ENCODE measurements around the gene C11orf97.
"Not testable (repeated sequence)": the region's sequence is repeated elsewhere in the genome, so short reads cannot be mapped to it uniquely, and the experiment has no call there.

C11orf97 gene

DNA sequence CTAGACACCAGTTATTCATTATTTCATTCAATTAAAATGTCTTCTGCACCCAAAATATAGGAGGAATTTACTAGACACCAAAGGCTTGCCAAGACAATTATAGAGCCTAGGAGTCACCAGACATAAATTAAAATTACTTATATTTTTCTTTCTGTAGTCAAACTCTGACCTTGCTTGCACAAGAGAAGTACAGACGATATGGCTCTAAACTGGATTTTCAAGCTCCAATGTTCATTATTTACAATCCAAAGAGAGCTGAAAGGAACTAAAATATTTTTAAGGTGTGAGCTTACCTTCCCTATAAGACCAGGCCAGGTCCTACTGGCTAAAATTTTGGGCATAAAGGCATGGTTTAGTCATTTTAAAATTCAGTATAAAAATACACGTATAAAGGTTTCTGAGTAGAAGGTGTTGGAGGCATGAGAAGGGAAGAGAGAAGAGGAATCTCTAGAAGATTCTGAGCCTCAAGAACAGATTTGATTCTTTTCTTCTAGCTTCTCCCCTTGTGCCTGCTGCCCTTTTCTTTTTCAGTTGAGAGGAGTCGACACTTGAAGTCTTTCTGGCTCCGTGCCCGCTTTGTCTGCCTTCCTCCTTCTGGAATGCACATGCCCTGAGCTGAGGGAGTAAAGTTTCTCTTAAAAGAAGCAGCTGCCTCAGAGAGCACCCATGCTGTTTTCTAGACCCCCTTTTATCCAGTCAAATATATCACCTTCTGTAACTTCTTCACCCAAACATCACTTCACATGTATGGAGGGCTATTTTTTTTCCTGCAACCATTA, 13.5 kb downstream of the C11orf97 start:
- DNase-seq = no peak

DNA sequence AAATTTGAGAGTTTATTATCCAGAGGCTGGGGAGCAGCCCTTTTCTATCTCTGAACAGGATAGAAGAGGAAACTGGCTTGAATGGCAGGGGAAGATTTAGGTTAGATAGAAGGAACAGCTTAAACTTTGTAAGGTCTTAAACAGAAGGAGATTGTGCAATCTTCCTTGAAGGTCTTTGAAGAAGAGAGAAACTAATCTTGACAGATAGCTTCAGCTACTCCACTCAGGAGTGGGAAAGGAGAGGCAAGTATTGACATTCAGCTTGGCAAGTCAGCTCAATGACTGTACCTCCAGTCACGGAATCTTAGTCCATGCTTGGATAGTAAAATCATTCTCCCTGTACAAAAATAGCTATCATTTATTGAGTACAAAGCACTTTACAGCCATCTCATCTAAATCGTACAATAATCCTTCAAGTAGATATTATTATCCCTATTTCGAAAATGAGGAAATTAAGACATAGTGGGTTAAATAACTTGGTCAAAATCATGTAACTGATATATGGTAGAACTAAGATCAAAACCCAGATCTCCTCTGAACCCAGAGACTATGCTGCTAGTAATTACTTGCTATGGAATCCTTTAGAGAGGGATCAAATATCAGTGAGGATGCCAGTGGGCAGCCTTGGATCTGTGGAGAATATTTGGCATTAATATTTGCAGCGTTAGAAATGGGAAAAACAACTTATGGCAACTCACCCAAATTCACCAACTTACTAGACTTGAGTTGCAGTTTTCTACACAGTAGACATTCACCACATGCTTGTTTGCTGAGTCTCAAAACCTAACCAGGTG, 14.6 kb downstream of the C11orf97 start:
- DNase-seq = no peak

DNA sequence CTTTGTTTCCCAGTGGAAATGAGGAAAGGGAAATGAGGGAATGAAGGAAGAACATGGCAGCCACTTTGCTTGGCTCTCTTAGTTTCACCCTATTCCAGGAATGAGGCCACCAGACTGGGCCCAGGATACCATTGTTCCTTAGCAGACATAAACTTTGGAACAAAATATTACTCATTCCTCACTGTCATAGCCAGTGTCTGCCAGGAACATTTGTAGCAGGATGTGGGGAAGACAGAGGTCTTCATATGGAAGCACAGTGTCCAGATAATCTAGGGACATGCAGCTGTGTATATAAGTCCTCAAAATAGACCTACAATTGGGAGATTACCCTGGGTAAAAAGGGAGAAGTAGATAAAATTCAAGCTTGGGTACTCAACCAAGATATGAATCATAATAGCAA, 16.3 kb downstream of the C11orf97 start:
- DNase-seq = no peak

DNA sequence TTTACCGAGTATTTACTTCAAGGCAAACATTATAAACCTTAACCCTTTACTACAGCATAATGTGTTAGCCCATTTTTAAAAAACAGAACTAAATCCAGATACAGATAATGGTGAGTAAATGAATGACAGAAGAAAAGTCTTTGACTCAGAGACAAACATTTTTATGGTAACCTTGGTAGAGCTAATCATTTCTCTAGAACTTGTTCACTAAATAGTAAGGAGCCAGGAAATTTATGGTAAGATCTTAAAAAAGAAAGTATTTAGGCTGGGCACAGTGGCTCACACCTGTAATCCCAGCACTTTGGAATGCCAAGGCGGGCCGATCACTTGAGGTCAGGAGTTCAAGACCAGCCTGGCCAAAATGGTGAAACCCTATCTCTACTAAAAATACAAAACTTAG, 19.9 kb downstream of the C11orf97 start:
- DNase-seq = no peak

DNA sequence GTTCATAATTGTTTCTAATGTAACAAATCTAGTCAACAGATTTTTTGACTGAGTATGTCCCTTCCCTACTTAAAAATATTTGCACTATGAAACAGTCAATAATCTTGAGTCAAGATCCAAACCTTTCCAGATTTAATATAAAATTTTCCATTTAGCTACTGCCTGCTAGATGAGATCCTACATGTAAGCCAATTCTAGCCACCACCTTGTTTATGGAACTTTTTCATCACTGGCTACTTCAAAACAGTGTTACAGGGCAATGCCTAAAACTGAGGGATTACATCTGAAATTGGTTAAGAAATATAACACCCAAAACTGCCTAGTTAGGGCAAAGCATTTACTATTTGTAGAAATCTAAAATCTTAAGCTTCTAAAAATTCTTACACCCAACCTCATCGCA, 20.9 kb downstream of the C11orf97 start:
- DNase-seq = no peak

DNA sequence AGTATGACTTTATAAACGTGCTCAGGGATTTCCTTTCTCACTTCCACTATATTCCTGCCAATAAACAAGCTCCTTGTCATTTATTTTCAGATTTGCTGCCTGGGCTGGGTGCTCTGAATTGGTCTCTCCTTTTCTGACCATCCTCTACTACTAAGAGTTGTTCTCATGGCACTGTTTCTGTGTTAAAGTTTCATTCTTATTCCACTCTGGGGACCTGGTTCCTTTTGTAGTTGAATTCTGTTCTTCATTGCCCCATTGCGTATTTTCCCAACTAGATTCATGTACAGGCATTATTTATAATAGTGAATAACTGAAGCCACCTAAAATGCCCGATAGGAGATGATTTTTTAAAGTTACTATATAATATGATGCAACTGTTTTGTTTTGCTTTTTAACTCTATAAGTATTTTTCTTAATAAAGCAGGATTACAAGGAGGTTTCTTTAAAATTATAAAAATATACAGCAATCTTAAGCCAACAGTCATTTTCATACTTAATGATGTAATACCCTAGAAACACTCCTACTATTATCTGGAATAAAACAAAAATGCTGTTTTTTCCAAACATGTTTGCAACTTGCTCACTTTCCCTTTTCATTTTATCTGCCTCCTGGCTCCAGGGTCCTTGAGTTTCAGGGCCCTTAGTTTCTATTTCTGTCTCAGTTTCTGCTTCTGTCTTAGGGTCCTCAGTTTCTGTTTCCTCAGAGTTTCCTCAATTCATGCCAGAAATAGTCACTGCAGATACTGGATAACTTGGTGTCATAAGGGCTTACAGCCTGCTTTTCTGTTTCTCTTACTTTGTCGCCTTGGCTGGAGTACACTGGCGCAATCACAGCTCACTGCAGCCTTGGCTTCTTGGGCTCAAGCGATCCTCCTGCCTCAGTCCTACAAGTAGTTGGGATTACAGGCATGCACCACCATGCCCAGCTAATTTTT, 21.7 kb downstream of the C11orf97 start:
- no peak for DNase-seq

DNA sequence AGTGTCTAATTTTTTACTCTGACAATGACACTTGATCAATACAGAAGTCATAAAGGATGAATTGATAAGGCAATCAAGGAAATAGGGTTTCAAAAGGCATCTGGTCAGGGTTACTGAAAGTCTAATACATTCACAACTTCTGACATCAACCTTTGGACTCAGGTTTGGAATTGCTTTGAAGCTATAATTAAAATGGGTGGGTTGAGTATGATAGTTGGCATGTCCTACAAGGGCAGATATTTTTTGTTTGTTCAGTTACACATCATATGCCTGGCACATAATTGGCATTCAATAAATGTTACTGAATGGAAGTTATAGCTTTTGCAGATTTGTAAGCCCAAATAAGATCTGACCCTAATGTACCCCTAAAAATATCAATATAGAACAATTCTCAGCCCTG, 24.1 kb downstream of the C11orf97 start:
- DNase-seq = no peak

DNA sequence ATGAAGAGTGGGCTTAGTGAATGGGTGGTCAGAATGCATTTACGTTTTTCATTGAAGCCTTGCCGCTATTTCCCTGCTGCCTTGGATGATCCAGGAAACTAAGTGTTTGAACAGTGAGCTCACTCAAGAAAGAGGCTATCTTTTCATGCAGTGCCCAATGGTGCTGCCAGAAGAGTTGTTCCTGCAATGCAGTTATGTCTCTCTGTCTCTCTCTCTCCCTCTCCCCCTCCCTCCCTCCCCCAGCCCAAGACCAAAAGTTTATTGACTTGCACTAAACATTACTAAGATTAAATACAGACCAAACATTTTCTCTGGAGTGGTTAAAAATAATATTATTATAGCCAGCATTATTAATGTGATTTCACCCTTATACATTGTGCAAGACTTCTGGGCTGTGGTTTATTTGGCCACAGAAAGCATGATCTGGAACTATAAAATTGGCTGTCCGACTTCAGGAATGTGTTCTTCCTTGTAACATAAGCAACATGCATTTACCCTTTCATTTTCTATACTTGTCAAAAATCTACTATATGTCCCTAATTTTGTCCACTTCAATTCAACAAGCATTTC, 24.9 kb downstream of the C11orf97 start:
- no peak for DNase-seq

DNA sequence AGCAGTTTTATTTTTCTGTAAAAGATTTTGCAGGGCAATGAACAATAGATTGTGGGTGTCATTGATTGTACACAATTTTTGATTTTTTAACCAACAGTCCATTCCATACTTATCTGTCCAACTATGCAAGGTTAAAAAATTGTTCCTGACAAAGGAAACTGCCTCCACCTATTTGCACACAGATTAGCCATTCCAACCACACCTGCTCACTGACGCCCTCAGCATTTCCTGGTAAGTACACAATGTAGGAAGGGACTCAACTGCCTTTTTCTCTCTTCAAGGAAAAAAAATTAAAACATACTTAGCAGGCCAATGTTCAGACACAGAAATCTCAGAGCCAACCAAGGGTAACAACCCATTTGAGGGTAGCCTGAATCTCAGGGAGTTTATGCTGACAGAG, 27.2 kb downstream of the C11orf97 start:
- DNase-seq = no peak

DNA sequence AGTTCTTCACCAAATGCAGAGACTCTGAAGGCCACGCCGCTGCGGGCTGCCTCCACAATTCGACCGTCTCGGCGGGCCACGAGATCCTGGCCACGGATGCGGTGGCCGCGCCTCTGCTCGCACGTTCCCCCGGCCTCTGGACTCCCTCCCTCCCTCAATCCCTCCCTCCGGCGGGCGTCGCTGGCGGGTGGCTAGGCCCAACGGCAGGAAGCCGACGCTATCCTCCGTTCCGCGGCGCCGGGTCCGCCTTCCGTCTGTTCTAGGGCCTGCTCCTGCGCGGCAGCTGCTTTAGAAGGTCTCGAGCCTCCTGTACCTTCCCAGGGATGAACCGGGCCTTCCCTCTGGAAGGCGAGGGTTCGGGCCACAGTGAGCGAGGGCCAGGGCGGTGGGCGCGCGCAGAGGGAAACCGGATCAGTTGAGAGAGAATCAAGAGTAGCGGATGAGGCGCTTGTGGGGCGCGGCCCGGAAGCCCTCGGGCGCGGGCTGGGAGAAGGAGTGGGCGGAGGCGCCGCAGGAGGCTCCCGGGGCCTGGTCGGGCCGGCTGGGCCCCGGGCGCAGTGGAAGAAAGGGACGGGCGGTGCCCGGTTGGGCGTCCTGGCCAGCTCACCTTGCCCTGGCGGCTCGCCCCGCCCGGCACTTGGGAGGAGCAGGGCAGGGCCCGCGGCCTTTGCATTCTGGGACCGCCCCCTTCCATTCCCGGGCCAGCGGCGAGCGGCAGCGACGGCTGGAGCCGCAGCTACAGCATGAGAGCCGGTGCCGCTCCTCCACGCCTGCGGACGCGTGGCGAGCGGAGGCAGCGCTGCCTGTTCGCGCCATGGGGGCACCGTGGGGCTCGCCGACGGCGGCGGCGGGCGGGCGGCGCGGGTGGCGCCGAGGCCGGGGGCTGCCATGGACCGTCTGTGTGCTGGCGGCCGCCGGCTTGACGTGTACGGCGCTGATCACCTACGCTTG, 31.7 kb downstream of the C11orf97 start, which contains the start of gene FUT4:
Gene FUT4 (plus strand): TSS at position 227 of the 951 bp plus-strand sequence. CDS start 213 bp downstream, at position 440.
- DNase-seq = peak; percentile 87

DNA sequence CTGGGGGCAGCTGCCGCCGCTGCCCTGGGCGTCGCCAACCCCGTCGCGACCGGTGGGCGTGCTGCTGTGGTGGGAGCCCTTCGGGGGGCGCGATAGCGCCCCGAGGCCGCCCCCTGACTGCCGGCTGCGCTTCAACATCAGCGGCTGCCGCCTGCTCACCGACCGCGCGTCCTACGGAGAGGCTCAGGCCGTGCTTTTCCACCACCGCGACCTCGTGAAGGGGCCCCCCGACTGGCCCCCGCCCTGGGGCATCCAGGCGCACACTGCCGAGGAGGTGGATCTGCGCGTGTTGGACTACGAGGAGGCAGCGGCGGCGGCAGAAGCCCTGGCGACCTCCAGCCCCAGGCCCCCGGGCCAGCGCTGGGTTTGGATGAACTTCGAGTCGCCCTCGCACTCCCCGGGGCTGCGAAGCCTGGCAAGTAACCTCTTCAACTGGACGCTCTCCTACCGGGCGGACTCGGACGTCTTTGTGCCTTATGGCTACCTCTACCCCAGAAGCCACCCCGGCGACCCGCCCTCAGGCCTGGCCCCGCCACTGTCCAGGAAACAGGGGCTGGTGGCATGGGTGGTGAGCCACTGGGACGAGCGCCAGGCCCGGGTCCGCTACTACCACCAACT, 32.5 kb downstream of the C11orf97 start:
- DNase-seq = no peak

DNA sequence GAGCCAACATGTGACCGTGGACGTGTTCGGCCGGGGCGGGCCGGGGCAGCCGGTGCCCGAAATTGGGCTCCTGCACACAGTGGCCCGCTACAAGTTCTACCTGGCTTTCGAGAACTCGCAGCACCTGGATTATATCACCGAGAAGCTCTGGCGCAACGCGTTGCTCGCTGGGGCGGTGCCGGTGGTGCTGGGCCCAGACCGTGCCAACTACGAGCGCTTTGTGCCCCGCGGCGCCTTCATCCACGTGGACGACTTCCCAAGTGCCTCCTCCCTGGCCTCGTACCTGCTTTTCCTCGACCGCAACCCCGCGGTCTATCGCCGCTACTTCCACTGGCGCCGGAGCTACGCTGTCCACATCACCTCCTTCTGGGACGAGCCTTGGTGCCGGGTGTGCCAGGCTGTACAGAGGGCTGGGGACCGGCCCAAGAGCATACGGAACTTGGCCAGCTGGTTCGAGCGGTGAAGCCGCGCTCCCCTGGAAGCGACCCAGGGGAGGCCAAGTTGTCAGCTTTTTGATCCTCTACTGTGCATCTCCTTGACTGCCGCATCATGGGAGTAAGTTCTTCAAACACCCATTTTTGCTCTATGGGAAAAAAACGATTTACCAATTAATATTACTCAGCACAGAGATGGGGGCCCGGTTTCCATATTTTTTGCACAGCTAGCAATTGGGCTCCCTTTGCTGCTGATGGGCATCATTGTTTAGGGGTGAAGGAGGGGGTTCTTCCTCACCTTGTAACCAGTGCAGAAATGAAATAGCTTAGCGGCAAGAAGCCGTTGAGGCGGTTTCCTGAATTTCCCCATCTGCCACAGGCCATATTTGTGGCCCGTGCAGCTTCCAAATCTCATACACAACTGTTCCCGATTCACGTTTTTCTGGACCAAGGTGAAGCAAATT, 33.3 kb downstream of the C11orf97 start:
- DNase-seq = no peak

DNA sequence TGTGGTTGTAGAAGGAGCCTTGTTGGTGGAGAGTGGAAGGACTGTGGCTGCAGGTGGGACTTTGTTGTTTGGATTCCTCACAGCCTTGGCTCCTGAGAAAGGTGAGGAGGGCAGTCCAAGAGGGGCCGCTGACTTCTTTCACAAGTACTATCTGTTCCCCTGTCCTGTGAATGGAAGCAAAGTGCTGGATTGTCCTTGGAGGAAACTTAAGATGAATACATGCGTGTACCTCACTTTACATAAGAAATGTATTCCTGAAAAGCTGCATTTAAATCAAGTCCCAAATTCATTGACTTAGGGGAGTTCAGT, 33.9 kb downstream of the C11orf97 start:
- DNase-seq = no peak

DNA sequence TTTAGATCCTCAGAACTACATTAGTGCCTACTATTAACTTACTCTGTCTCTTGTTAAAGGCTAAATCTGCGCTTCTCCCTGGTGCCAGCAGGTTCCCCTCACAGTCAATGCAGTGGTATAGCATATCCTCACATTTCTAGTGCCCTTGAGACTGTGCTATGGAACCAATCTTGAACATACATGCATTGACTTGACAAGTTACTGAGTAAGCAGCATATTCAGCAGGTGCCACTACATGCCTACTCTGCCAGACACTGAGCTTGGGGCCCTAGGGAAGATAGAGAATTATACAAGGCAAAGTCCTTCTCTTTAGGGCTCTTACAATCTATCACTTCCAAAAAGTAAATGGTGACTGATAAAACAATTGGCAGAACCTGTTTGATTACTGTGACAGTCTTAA, 34.6 kb downstream of the C11orf97 start:
- no peak for DNase-seq

DNA sequence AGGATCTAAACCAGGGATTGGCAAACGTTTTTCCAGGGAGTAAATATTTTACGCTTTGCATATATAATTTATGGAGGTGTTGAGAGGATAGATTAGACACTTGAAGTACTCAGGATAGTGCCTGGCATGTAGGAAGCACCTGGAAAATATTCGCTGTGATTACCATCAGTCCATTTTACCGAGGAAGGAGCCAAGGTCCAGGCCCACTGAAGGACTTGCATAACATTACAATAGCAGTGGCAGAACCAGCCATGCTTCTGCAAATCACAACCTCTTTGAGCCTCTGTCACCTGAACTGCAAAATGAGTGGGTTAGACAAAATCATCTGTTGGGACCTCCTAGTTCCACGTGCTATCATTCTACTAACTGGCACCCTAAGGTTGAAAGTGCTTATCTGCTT, 36.9 kb downstream of the C11orf97 start:
- DNase-seq = no peak

DNA sequence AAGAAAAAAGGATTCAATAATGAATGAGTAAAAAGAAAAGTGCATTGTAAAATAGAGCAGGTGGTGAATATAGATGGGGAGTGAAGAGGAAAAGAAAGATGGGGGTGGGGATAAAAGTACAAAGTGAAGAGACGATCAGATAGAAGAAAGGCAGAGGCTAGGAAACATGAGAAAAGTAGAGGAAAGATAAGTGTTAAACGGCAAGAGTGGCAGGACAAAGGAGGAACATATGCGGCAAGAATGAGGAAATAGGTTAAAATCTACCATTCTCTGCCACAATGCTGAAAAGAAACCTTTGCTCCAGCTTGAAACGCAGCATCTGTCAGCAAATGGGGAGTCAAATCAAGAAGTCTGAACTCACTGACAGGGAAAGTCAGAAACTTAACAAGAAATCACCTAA, 38.3 kb downstream of the C11orf97 start:
- no peak for DNase-seq

DNA sequence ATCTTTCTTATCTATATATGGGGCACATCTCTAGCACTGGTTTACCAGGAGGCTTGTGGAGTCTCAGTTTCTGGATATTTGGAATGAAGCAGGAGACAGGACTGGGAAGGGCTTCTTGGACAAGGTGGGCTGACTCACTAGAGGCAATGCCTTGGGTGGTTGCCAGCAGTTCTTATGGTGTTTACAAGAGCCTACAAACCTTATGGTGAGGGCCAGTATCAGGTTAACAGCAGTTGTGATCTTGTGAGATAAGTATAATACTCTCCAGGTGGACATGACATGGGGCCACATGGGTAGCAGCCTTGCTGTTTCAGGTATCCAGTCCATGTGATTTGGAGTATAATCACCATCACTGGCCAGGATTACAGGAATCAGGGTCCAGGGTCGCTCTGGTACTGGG, 41.7 kb downstream of the C11orf97 start:
- DNase-seq = no peak

DNA sequence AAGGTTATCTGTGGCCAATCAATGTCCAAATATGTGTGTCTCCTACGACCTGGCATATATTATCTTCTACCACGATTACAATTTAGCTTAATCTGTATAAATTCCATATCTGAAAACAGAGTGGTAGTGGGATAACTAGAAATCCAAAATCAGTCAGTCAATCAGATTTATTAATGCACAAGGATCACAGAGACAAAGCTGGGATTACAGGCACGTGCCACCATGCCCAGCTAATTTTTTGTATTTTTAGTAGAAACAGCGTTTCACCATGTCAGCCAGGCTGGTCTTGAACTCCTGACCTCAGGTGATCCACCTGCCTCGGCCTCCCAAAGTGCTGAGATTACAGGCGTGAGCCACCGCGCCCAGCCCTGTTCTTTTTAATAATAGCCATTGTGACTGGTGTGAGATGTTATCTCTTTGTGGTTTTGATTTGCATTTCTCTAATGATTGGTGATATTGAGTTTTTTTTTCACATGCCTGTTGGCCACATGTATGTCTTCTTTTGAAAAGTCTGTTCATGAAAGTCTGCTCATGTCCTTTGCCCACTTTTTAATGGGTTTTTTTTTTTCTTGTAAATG, 43.6 kb downstream of the C11orf97 start:
- not testable (repeated sequence) for DNase-seq

DNA sequence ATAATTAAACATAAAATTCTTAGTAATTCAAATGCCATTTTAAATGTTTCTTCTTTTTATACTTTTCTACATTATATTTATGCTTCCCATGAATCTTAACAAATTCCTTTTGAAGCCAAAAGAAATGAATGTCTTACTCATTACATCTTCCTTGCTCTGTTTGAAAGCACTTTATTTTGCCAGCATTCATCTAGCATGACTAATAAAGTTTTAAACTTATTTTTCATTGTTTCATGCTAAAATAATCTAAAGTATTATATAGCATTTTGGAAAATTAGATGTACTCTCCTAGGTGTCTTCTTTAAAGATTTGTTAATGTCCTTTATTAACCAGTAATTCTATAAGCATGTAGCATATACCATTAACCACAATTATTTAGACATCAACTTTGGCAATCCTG, 45.2 kb downstream of the C11orf97 start:
- no peak for DNase-seq

DNA sequence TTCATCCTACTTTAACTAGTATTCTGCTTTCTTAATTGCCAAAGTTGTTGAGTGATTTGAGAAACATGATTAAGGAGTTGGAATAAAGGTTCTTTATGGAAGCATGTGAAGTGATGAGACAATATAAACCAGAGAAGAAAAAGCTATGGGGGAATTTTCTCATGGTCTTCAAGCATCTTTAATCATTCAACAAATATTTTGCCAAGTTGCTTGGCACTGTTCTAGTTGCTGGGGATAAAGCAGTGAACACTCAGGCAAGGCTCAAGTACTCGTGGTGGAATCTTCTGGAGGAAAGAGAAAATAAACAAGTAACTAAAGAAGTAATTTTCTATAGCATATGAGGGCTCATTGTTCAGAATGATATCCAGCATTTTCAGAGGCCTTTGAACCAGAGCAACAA, 45.7 kb downstream of the C11orf97 start:
- DNase-seq = no peak

Data from stimulated activated CD4-positive, alpha-beta T cell treated with anti-CD3 and anti-CD28 coated beads, Interleukin-15, amount 100 ng/mL, for 24 hours (primary cell).